Measurements from ENCODE around the gene IL33. TPM values are rescaled to one million over a fixed set of nuclear protein-coding genes. Genes with fewer than 3 reads are reported as not detected.

The IL33 gene
- polyA plus RNA-seq, 3 donors, result 6.4 to 10.4 (median 7.6) TPM

GRCh38 chr9:6268826-6269397, 53.3 kb downstream of the IL33 start:
- no peak for DNase-seq (ENCODE audit: extremely low read depth in 1 of 11, low read depth in 9 of 11, low spot score in 4 of 11)

DNA sequence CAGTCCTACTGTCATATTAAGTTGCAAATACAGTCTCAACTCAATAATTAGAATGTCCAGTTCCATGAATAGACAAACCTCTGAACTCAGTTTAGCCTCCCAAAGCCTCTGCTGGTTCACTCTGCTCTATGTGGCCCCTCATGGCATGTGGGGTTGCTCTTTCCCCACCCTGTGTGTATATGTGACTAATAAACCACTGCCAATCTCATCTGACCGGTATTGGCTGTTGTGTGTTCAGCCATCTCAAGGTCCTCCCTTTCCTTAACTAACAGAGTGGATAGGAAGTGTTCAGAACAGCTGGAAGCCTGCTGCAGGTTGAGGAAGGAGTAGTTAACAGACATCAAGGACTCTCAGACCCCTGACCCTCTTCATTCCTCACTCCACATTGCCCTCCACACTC, 55.3 kb downstream of the IL33 start:
- no peak for DNase-seq (ENCODE audit: extremely low read depth in 1 of 11, low read depth in 9 of 11, low spot score in 4 of 11)

DNA sequence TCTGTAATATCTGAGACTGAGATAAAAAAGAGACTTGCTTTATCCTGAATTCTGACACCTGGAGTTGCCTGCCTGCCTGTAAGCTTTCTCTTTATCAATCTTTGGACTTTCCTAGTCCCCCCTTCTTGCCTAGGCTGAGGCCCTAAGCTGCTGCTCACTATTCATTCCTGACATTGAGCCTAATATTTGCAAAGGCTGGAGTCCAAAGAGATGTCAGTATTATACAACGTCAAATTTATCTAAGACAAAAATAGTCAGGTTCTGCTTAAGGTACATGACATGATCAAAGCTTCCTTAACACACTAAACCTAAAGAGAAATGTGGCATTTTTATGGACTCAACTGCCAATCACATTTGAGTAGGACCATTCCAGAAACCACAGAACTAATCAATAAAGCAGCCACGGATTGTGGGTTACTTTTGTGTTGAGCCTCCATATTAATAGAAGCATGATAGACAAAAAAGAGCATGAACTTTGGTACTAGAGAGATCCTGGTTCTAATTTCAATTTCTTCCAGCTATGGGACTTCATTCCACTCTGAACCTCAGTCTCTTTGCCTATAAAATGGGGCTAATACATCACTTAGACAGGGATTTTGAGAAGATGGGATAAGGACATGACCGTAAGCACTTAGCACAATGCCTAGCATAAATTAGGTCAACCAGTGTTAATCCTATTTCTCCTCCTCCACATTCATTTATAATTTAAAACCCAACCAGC, 56.1 kb downstream of the IL33 start:
- DNase-seq (ENCODE audit: extremely low read depth in 1 of 11, low read depth in 9 of 11, low spot score in 4 of 11), result no peak

DNA sequence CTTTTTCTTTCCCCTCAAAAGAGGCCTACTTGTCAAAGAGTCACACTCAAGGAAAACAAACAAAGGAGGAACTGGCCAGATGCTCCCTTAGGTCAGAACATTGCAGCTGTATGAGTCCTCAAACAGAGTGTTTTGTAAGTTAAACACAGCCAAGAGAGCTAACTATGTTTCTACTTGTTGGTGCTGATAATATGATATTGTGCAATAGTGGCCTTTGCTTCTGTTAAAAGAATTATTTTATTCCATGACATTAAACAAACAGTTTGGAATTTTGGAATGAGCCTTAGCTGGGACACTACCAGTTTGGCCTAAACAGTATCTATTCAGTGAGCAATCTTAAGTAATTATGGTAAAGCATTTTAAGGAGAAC, 56.6 kb downstream of the IL33 start:
- DNase-seq (ENCODE audit: extremely low read depth in 1 of 11, low read depth in 9 of 11, low spot score in 4 of 11), result peak in 6 of 11 donors; percentile 2 to 11 (median 4)

DNA sequence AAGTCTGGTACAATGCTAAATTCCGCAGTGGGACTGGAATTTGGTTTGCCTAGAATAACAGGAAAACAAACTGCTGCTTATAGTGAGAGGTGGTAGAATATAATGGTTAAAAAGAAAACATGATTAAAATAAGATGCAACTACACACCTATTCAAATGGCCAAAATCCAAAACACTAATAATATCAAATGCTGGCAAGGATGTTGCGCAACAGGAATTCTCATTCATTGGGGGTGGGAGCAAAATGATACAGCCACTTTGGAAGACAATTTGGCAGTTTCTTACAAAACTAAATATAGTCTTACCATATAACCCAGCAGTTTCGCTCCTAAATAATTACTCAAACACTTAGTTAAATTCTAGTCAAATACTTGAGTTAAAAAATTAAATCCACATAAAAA, 61.8 kb downstream of the IL33 start:
- DNase-seq (ENCODE audit: extremely low read depth in 1 of 11, low read depth in 9 of 11, low spot score in 4 of 11), result no peak

DNA sequence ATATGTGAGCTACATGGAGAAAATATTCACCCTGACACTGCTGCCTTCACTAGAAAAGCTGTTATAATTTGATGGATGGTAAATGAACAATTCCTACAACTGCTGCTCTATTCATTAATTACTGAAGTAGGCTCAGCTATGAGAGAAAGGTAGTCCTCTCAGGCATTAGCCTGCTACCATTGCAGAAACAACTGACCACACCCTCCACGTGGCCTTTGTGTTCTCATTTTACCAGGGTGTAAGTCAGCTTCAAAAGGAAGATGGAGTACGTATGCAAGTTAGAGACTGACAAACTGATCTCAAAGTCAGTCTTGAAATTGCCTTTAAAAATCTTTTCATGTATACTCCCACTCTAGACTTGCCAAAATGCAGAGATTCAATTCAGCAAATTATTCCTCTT, 86.3 kb downstream of the IL33 start:
- no peak for DNase-seq (ENCODE audit: extremely low read depth in 1 of 11, low read depth in 9 of 11, low spot score in 4 of 11)

GRCh38 chr9:6302417-6302816, 86.8 kb downstream of the IL33 start:
- no peak for DNase-seq (ENCODE audit: extremely low read depth in 1 of 11, low read depth in 9 of 11, low spot score in 4 of 11)

- DNase-seq (ENCODE audit: extremely low read depth in 1 of 11, low read depth in 9 of 11, low spot score in 4 of 11), result no peak
These were observed 88.6 kb downstream of the IL33 start for GRCh38 chr9:6304232-6304631.

DNA sequence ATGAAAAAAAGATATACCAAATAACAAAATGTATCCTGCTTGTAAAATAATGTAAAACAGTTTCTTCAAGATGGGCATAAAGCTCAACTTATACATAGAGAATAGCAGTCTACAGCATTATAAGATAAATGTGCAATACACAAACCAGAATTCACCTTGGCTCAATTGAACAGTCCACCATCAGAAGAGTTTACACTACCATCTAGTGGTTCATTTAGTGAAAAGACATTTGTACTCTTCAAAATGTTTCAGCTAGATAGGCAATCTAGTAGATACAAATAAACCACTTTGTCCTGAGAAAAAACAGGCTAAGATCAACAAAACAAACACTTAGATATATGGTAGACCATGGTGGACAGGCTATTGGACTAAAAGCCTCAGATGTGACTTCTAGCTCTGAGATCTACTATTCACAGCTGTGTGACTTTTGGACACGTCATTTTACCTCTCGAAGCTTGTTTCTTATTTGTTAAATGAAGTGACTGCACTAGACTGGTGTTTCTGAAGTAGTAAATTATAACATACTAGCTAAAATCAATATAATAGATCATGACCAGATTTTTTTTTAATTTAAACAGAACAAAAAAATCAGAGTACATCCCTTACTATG, 90.5 kb downstream of the IL33 start:
- DNase-seq (ENCODE audit: extremely low read depth in 1 of 11, low read depth in 9 of 11, low spot score in 4 of 11), result peak; percentile 2 to 36 (median 13)

Other genes starting within 250 kb of the IL33 start
- gene RANBP6, start 200.2 kb upstream of the IL33 start, polyA plus RNA-seq (ENCODE audit: insufficient read length in 3 of 3), result 10 to 100 TPM; 28.1 to 35.9 (median 32.5) TPM
- gene TPD52L3, start 112.6 kb downstream of the IL33 start, polyA plus RNA-seq (ENCODE audit: insufficient read length in 3 of 3), result not detected
- 10 to 100 TPM; 59.3 to 80.7 (median 77.8) TPM for gene UHRF2, start 197.4 kb downstream of the IL33 start, polyA plus RNA-seq (ENCODE audit: insufficient read length in 3 of 3)

Measured in renal cortex interstitium (tissue), 11 donors.